Adrenal gland (tissue), 12 donors: ENCODE results near the gene RNASE2. TPM values are rescaled to one million over a fixed set of nuclear protein-coding genes. Genes with fewer than 3 reads are reported as not detected.

Experiments used
- DNase-seq, 7 donors: peaks; one replicate each; pipeline ENCODE4 v3.0.0-alpha.2; 2019 to 2020
- H3K27ac ChIP-seq, 5 donors: fragments of 200-600 bp; sonication (generic) in 4 of 5; 1 replicate in 3 of 5; 2 replicates in 2 of 5; pipeline versions ENCODE4 v1.5.1 to v1.8.0; 2016 to 2020; ENCODE audit warnings: mild to moderate bottlenecking in 1 of 5
- H3K27me3 ChIP-seq: fragments of 200-600 bp; 2 replicates; pipeline ENCODE4 v1.8.0; 2021
- H3K36me3 ChIP-seq, 2 donors: fragments of 200-600 bp; replicated peaks in 1 of 2; 1 replicate in 1 of 2; 2 replicates in 1 of 2; pipeline versions ENCODE4 v1.5.1 to v1.8.0; 2018 to 2022
- H3K4me1 ChIP-seq, 2 donors: fragments of 200-600 bp; replicated peaks in 1 of 2; 1 replicate in 1 of 2; 2 replicates in 1 of 2; pipeline versions ENCODE4 v1.5.1 to v1.8.0; 2018 to 2021
- H3K4me3 ChIP-seq, 4 donors: fragments of 200-600 bp; sonication (generic) in 3 of 4; one replicate each; pipeline ENCODE4 v1.5.1; 2016 to 2018
- H3K9me3 ChIP-seq, 3 donors: fragments of 200-600 bp; sonication (generic) in 1 of 3; replicated peaks in 1 of 3; 1 replicate in 2 of 3; 2 replicates in 1 of 3; pipeline versions ENCODE4 v1.5.1 to v1.8.0; 2016 to 2021
- CTCF ChIP-seq, 6 experiments: fragments of 450-650 bp in 4 of 6; fragments of 200-600 bp in 2 of 6; sonication (generic) in 1 of 6; IDR thresholded peaks; 1 replicate in 5 of 6; 2 replicates in 1 of 6; pipeline versions ENCODE4 v1.5.1 to v1.8.0; 2016 to 2021; ENCODE audit warnings: antibody characterized with exemption in 6 of 6, mild to moderate bottlenecking in 2 of 6, moderate library complexity in 1 of 6
- POLR2A ChIP-seq, 2 donors: fragments of 450-650 bp; IDR thresholded peaks; one replicate each; pipeline ENCODE4 v1.6.1; 2017; ENCODE audit warnings: antibody characterized with exemption in 2 of 2, mild to moderate bottlenecking in 2 of 2, moderate library complexity in 1 of 2
- WGBS, 4 donors: extraction: QIAGEN DNeasy Blood & Tissue Kit in 2 of 4; methylation state at CpG; one replicate each; pipeline versions ENCODE4 v1.1.5 to v1.1.7; 2013 to 2017; 5-methylcytosine and 5-hydroxymethylcytosine counted together
- intact Hi-C, 2 donors: fragments of 100-400 bp; cut with DNase I; formaldehyde crosslinking; loops; one replicate each; pipeline versions ENCODE4 v1.14.1 to v1.15.0; 2022 to 2023
- polyA plus RNA-seq, 3 donors: library from polyadenylated mRNA; stranded (reverse); fragments of 200-250 nt in 2 of 3; fragments of 350-450 nt in 1 of 3; fragmentation: Illumina TruSeq in 1 of 3; extraction: RNeasy Lipid Tissue Mini Kit (QIAGEN cat#74804) in 1 of 3; gene quantifications; one replicate each; pipeline ENCODE4 v1.2.3, GENCODE V29; 2013 to 2014
- total RNA-seq, 9 donors: library from RNA; depleted of rRNA in 4 of 9; stranded (reverse); fragments of >200 nt in 4 of 9; fragments of 120-200 nt in 1 of 9; fragmentation: NEBNext Ultra II Directional in 1 of 9; extraction: Animal tissue kit (Norgen Biotek cat#: 25700) in 1 of 9; gene quantifications; one replicate each; pipeline versions ENCODE4 v1.1.0 to v1.2.4, GENCODE V29; 2013 to 2023
- donor health status: healthy with polysubstance abuse.
- donor health status: Bipolar disorder and iron deficiency.
- donor health status: DM: yes; HTN: yes; CAD: no.
- donor health status: DM: no; HTN: no; CAD: no.
- donor health status: DM: no; HTN: no; CAD: no.
- donor health status: DM: yes; HTN: yes; CAD: no.

The RNASE2 gene
- total and polyA plus RNA-seq, 12 donors = 0.33 to 16.8 (median 6.5) TPM; not detected in 1

- Histone ChIP-seq H3K27me3 (no peaks in the 10 kb centered on the region), H3K36me3 (no peaks in the 10 kb centered on the region), H3K9me3 (no peaks in the 10 kb centered on the region), H3K4me3 (peak overlapping the region in 1 of 4 donors; percentile 63), H3K27ac (peak overlapping the region; percentile 15 to 94 (median 89)), H3K4me1 (peaks cover 22 to 25% of the 10 kb centered on the region in 2 donors)
- intact Hi-C loops = loop anchor here in 1 of 2 donors (5.0 kb wide), 1 partner anchor 114 kb away; no protein-coding TSS in a partner anchor
- WGBS, 4 donors = 0 to 7% (median 3%) methylated on average over 5 to 8 of the region's 8 CpGs
- DNase-seq = peak in 5 of 7 donors; percentile 93 to 95 (median 93)
- TF ChIP-seq CTCF (IDR thresholded peaks at IDR 0.05) (no peak), POLR2A (IDR thresholded peaks at IDR 0.05) (peak in 1 of 2 donors; percentile 82)
Measured at GRCh38 chr14:20971705-20972021, 16.4 kb downstream of the RNASE2 start.

GRCh38 chr14:20973501-20973900 is 18.2 kb downstream of the RNASE2 start:
- intact Hi-C loops = loop anchor here in 1 of 2 donors (5.0 kb wide), 1 partner anchor 116 kb away; no protein-coding TSS in a partner anchor
- no peak for TF ChIP-seq CTCF (IDR thresholded peaks at IDR 0.05)
- WGBS, 4 donors = 96 to 100% (median 98%) methylated on average over 3 of the region's 3 CpGs
- no peaks in the 10 kb centered on the region for H3K9me3 ChIP-seq
- peaks cover 22 to 25% of the 10 kb centered on the region in 2 donors for H3K4me1 ChIP-seq
- peak overlapping the region in 2 of 5 donors; percentile 84 to 94 for H3K27ac ChIP-seq
- no peak for DNase-seq
- no peaks in the 10 kb centered on the region for H3K27me3 ChIP-seq
- no peaks in the 10 kb centered on the region for H3K36me3 ChIP-seq
- no peak overlapping the region for H3K4me3 ChIP-seq

- Histone ChIP-seq H3K27ac (peak overlapping the region in 1 of 5 donors; percentile 87), H3K9me3 (no peaks in the 10 kb centered on the region), H3K27me3 (no peaks in the 10 kb centered on the region), H3K4me1 (peaks cover 15 to 25% of the 10 kb centered on the region in 2 donors), H3K4me3 (no peak overlapping the region), H3K36me3 (no peaks in the 10 kb centered on the region)
- 95 to 100% (median 100%) methylated on average over 1 of the region's 1 CpG for WGBS, 4 donors
- intact Hi-C loops = no loop called here
- no peak for DNase-seq
- TF ChIP-seq CTCF (IDR thresholded peaks at IDR 0.05) = no peak
- no peak for TF ChIP-seq POLR2A (IDR thresholded peaks at IDR 0.05)
Measured at GRCh38 chr14:20976291-20976690, 21.0 kb downstream of the RNASE2 start.

GRCh38 chr14:20978687-20979086 is 23.4 kb downstream of the RNASE2 start:
- WGBS, 4 donors = 23 to 40% (median 24%) methylated on average over 1 of the region's 1 CpG
- TF ChIP-seq POLR2A (IDR thresholded peaks at IDR 0.05) (no peak), CTCF (IDR thresholded peaks at IDR 0.05) (no peak)
- Histone ChIP-seq H3K27me3 (no peaks in the 10 kb centered on the region), H3K9me3 (no peaks in the 10 kb centered on the region), H3K36me3 (no peaks in the 10 kb centered on the region), H3K4me1 (peaks cover 6 to 18% of the 10 kb centered on the region in 2 donors), H3K4me3 (no peak overlapping the region), H3K27ac (no peak overlapping the region)
- intact Hi-C loops = no loop called here
- DNase-seq = no peak
